HepG2 (cell line): ENCODE data around the gene MINDY1. TPM values are rescaled to one million over a fixed set of nuclear protein-coding genes. Genes with fewer than 3 reads are reported as not detected.

Source experiments
- CSRNP1 ChIP-seq: sonication (generic); formaldehyde crosslinking; IDR thresholded peaks from 2 replicates; pipeline ENCODE4 v1.8.1; 2023; ENCODE audit warnings: mild to moderate bottlenecking, missing genetic modification reagents
- FOSL1 ChIP-seq: sonication (generic); formaldehyde crosslinking; IDR thresholded peaks from 2 replicates; pipeline ENCODE4 v1.9.0; 2021; ENCODE audit warnings: missing genetic modification reagents, borderline replicate concordance
- GRHL1 ChIP-seq: sonication (generic); formaldehyde crosslinking; conservative IDR thresholded peaks from 2 replicates; pipeline ENCODE4 v1.8.0; 2022; ENCODE audit warnings: missing genetic modification reagents
- HDAC1 ChIP-seq: sonication (generic); formaldehyde crosslinking; IDR thresholded peaks from 2 replicates; pipeline ENCODE4 v1.5.1; 2020; ENCODE audit warnings: mild to moderate bottlenecking, missing genetic modification reagents
- HDAC2 ChIP-seq: sonication (generic); formaldehyde crosslinking; IDR thresholded peaks from 2 replicates; pipeline ENCODE4 v1.4.0; 2020; ENCODE audit warnings: missing genetic modification reagents
- IRF1 ChIP-seq: sonication (generic); formaldehyde crosslinking; IDR thresholded peaks from 2 replicates; pipeline ENCODE4 v1.4.0; 2020; ENCODE audit warnings: low read depth, mild to moderate bottlenecking, missing genetic modification reagents
- NFRKB ChIP-seq: fragments of 450-650 bp; IDR thresholded peaks from 2 replicates; pipeline ENCODE4 v1.6.1; 2017
- PAXIP1 ChIP-seq: sonication (generic); formaldehyde crosslinking; conservative IDR thresholded peaks from 2 replicates; pipeline ENCODE4 v1.4.0; 2020; ENCODE audit warnings: mild to moderate bottlenecking, missing genetic modification reagents, moderate library complexity
- TRIM22 ChIP-seq: fragments of 450-650 bp; IDR thresholded peaks from 2 replicates; pipeline ENCODE4 v1.6.1; 2017
- ZNF18 ChIP-seq: sonication (generic); formaldehyde crosslinking; IDR thresholded peaks from 2 replicates; pipeline ENCODE4 v1.8.0; 2022; ENCODE audit warnings: mild to moderate bottlenecking, missing genetic modification reagents; ENCODE audit not compliant: insufficient replicate concordance
- ZNF337 ChIP-seq: sonication (generic); formaldehyde crosslinking; IDR thresholded peaks from 2 replicates; pipeline ENCODE4 v1.5.1; 2020; ENCODE audit warnings: missing genetic modification reagents, low read depth, mild to moderate bottlenecking, borderline replicate concordance
- ZNF776 ChIP-seq: sonication (generic); formaldehyde crosslinking; IDR thresholded peaks from 2 replicates; pipeline ENCODE4 v1.4.0; 2020; ENCODE audit warnings: mild to moderate bottlenecking, missing genetic modification reagents
- ZSCAN31 ChIP-seq: sonication (generic); formaldehyde crosslinking; IDR thresholded peaks from 2 replicates; pipeline ENCODE4 v1.5.0; 2020; ENCODE audit warnings: low read depth, mild to moderate bottlenecking, missing genetic modification reagents
- polyA plus RNA-seq, 8 experiments: library from polyadenylated mRNA; depleted of rRNA in 3 of 8; stranded (reverse) in 7 of 8; unstranded in 1 of 8; fragments of >200 nt; fragmentation: Illumina TruSeq in 4 of 8; extraction: Trizol in 4 of 8; gene quantifications; 2 replicates each; pipeline versions ENCODE4 v1.2.1 to v1.2.3, GENCODE V29; 2011 to 2016; ENCODE audit warnings: low read depth in 4 of 8, missing spikeins in 1 of 8, mixed read lengths in 1 of 8; ENCODE audit not compliant: insufficient read depth in 1 of 8
- total RNA-seq, 5 experiments: library from RNA; depleted of rRNA; stranded (reverse); fragments of >200 nt; fragmentation: Illumina TruSeq; extraction: Trizol; gene quantifications; 2 replicates each; pipeline ENCODE4 v1.2.3, GENCODE V29; 2016; ENCODE audit warnings: low read depth in 1 of 5

MINDY1 gene
- total and polyA plus RNA-seq, 2 of the 13 experiments (the other 11 are each of a cell fraction or from before 2014, with no cell fraction given), result 11.1 to 15.0 TPM

GRCh38 chr1:151008244-151009205 lies 1.8 kb upstream of the MINDY1 start, which contains the start of gene PRUNE1 (continued):
- TF ChIP-seq IRF1 (CRISPR knock-in tag) (no peak), TRIM22 (no peak), HDAC2 (CRISPR knock-in tag) (peak; percentile 31; the same call in 1 of the 2 replicates), HDAC1 (CRISPR knock-in tag) (no peak), ZNF776 (CRISPR knock-in tag) (no peak), ZNF337 (CRISPR knock-in tag) (peak; percentile 61; the same call in 1 of the 2 replicates), ZSCAN31 (CRISPR knock-in tag) (peak; percentile 80), CSRNP1 (peak; percentile 89; the same call in 1 of the 2 replicates), NFRKB (no peak), PAXIP1 (CRISPR knock-in tag) (peak; percentile 50; the same call in 1 of the 2 replicates), GRHL1 (CRISPR knock-in tag) (no peak), FOSL1 (CRISPR knock-in tag) (0 out of 2 replicates have a peak, but pooled peaks have one; percentile 14), ZNF18 (CRISPR knock-in tag) (peak; percentile 79)
